ENCODE data around the gene SDK2. TPM values are rescaled to one million over a fixed set of nuclear protein-coding genes. Genes with fewer than 3 reads are reported as not detected.

SDK2 gene
- total RNA-seq, 1 donor from 2014 or later, result 11.2 TPM

DNA sequence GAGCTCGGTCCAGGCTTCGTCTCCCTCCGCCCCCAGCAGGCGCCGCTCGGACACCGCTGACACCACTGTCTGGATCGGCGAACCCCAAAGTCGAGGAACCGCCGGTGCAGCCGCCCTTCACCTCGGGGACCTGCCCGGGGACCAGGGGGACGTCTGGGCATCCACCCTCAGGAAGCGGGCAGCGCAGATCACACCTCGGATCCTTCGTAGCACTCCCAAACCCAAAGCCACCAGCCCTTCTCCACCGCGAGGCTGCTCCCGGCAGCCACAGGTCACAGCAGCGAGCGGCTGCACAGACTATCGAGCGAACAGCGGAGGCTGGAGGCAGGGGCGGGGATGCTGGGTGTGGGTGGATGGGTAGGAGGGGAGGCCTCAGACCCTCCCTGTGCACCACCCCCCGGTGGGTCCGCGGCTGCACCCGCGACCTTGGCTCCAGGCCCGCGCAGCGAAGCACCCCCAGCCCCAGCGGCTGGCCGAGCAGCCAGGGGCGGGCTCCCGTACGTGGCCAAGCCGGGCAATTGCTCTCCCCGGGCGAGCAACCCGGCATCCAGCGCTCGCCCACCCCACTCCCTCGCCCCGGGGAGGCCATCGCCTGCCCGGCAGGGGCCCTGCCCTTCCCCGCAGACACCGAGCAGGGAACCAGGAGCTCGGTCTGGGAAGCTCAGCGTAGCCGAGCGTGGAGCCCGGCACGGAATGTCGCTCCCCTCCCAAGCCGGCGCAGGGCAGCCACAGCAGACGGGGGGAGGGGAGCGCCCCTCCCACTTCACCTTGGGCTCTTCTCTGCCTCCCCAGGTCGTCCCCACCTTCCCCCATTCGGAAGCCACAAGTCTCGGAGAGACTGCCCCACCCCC, 1.0 kb downstream of the SDK2 start:
- FAIRE-seq (no peak), DNase-seq (ENCODE audit: low read depth) (no peak)
- H2AFZ ChIP-seq (ENCODE audit: low read depth, low read length), result peak overlapping the region; percentile 75
- peaks cover 34% of the 10 kb centered on the region for H3K27me3 Mint-ChIP-seq (ENCODE audit: low read depth, unreplicated experiment)
- H3K4me2 ChIP-seq (ENCODE audit: low read length), result peak overlapping the region; percentile 88
- TF ChIP-seq CTCF (IDR thresholded peaks at IDR 0.05; ENCODE audit: insufficient read depth, low read depth, low read length), result no peak
- peak; percentile 61 for TF ChIP-seq EZH2 (IDR thresholded peaks at IDR 0.05; ENCODE audit: insufficient read depth, low read length)
- H4K20me1 ChIP-seq (ENCODE audit: insufficient read depth, low read length), result peaks cover 10% of the 10 kb centered on the region
- H3K36me3 Mint-ChIP-seq (ENCODE audit: low read depth, unreplicated experiment), result no peaks in the 10 kb centered on the region
- peak overlapping the region; percentile 46 for H3K9ac ChIP-seq (ENCODE audit: low read length)
- H3K4me1 ChIP-seq (ENCODE audit: insufficient read depth, low read length), result peaks cover 8% of the 10 kb centered on the region
- no peaks in the 10 kb centered on the region for H3K36me3 ChIP-seq (ENCODE audit: insufficient read depth, low read length)
- H3K9me3 Mint-ChIP-seq (ENCODE audit: unreplicated experiment), result no peaks in the 10 kb centered on the region
- H3K27ac Mint-ChIP-seq (ENCODE audit: unreplicated experiment), result peak overlapping the region; percentile 62
- no peaks in the 10 kb centered on the region for H3K9me3 ChIP-seq (ENCODE audit: insufficient read depth, low read depth, low read length)
- peaks cover 30% of the 10 kb centered on the region for H3K27me3 ChIP-seq (ENCODE audit: insufficient read depth, low read length)
- peaks cover 7% of the 10 kb centered on the region for H3K4me1 Mint-ChIP-seq (ENCODE audit: low read depth, unreplicated experiment)
- H3K27ac ChIP-seq (ENCODE audit: low read depth, low read length), result no peak overlapping the region
- no peaks in the 10 kb centered on the region for H3K79me2 ChIP-seq (ENCODE audit: insufficient read depth, low read length)
- peak overlapping the region; percentile 49 for H3K4me3 ChIP-seq (ENCODE audit: insufficient read depth, low read depth, low read length)
- peak overlapping the region; percentile 93 for H3K4me3 Mint-ChIP-seq (ENCODE audit: unreplicated experiment)

GRCh38 chr17:73642659-73643000, 1.6 kb downstream of the SDK2 start:
- Mint-ChIP-seq H3K27ac (ENCODE audit: unreplicated experiment) (peak overlapping the region; percentile 62), H3K4me3 (ENCODE audit: unreplicated experiment) (peak overlapping the region; percentile 87), H3K4me1 (ENCODE audit: low read depth, unreplicated experiment) (peaks cover 7% of the 10 kb centered on the region), H3K9me3 (ENCODE audit: unreplicated experiment) (no peaks in the 10 kb centered on the region), H3K36me3 (ENCODE audit: low read depth, unreplicated experiment) (no peaks in the 10 kb centered on the region), H3K27me3 (ENCODE audit: low read depth, unreplicated experiment) (peaks cover 31% of the 10 kb centered on the region)
- Histone ChIP-seq H3K9ac (ENCODE audit: low read length) (peak overlapping the region; percentile 46), H2AFZ (ENCODE audit: low read depth, low read length) (peak overlapping the region; percentile 75), H3K27me3 (ENCODE audit: insufficient read depth, low read length) (peaks cover 28% of the 10 kb centered on the region), H3K9me3 (ENCODE audit: insufficient read depth, low read depth, low read length) (no peaks in the 10 kb centered on the region), H3K79me2 (ENCODE audit: insufficient read depth, low read length) (no peaks in the 10 kb centered on the region), H3K4me3 (ENCODE audit: insufficient read depth, low read depth, low read length) (peak overlapping the region; percentile 49), H3K4me2 (ENCODE audit: low read length) (peak overlapping the region; percentile 88), H3K27ac (ENCODE audit: low read depth, low read length) (no peak overlapping the region), H3K36me3 (ENCODE audit: insufficient read depth, low read length) (no peaks in the 10 kb centered on the region), H3K4me1 (ENCODE audit: insufficient read depth, low read length) (peaks cover 8% of the 10 kb centered on the region), H4K20me1 (ENCODE audit: insufficient read depth, low read length) (peaks cover 10% of the 10 kb centered on the region)
- DNase-seq (ENCODE audit: low read depth) (no peak), FAIRE-seq (no peak)
- TF ChIP-seq CTCF (IDR thresholded peaks at IDR 0.05; ENCODE audit: insufficient read depth, low read depth, low read length), result no peak
- no peak for TF ChIP-seq EZH2 (IDR thresholded peaks at IDR 0.05; ENCODE audit: insufficient read depth, low read length)
